ENCODE results near the gene RIMS1. TPM values are rescaled to one million over a fixed set of nuclear protein-coding genes. Genes with fewer than 3 reads are reported as not detected.

The RIMS1 gene
- total RNA-seq, 3 donors from 2014 or later = 0.53 to 2.2 TPM; not detected in 1

- TF ChIP-seq CTCF (IDR thresholded peaks at IDR 0.05) = no peak
- no peak for ATAC-seq
- Histone ChIP-seq H3K4me3 (no peak overlapping the region), H3K9me3 (no peaks in the 10 kb centered on the region), H3K36me3 (ENCODE audit: low read depth) (no peaks in the 10 kb centered on the region), H3K4me1 (ENCODE audit: low read depth) (no peaks in the 10 kb centered on the region)
- DNase-seq = no peak
- intact Hi-C loops (cut with DNase I, micrococcal nuclease) = no loop called here
These were observed 247.0 kb downstream of the RIMS1 start for GRCh38 chr6:72133324-72133723.

GRCh38 chr6:72140795-72141194, 254.4 kb downstream of the RIMS1 start:
- Histone ChIP-seq H3K4me1 (ENCODE audit: low read depth) (no peaks in the 10 kb centered on the region), H3K9me3 (no peaks in the 10 kb centered on the region), H3K36me3 (ENCODE audit: low read depth) (no peaks in the 10 kb centered on the region), H3K4me3 (no peak overlapping the region)
- no peak for DNase-seq
- intact Hi-C loops (cut with DNase I, micrococcal nuclease) = no loop called here
- TF ChIP-seq CTCF (IDR thresholded peaks at IDR 0.05) = no peak
- ATAC-seq = no peak

GRCh38 chr6:72149715-72150114, 263.4 kb downstream of the RIMS1 start:
- no peak for TF ChIP-seq CTCF (IDR thresholded peaks at IDR 0.05)
- intact Hi-C loops (cut with DNase I, micrococcal nuclease) = no loop called here
- Histone ChIP-seq H3K9me3 (peaks cover 7% of the 10 kb centered on the region), H3K4me3 (no peak overlapping the region), H3K4me1 (ENCODE audit: low read depth) (no peaks in the 10 kb centered on the region), H3K36me3 (ENCODE audit: low read depth) (no peaks in the 10 kb centered on the region)
- ATAC-seq (no peak), DNase-seq (no peak)

GRCh38 chr6:72151742-72152141, 265.4 kb downstream of the RIMS1 start:
- no peak for TF ChIP-seq CTCF (IDR thresholded peaks at IDR 0.05)
- intact Hi-C loops (cut with DNase I, micrococcal nuclease) = no loop called here
- Histone ChIP-seq H3K9me3 (peaks cover 7% of the 10 kb centered on the region), H3K36me3 (ENCODE audit: low read depth) (no peaks in the 10 kb centered on the region), H3K4me1 (ENCODE audit: low read depth) (no peaks in the 10 kb centered on the region), H3K4me3 (no peak overlapping the region)
- DNase-seq (no peak), ATAC-seq (no peak)

GRCh38 chr6:72175916-72176315, 289.6 kb downstream of the RIMS1 start:
- Histone ChIP-seq H3K4me1 (ENCODE audit: low read depth) (no peaks in the 10 kb centered on the region), H3K9me3 (no peaks in the 10 kb centered on the region), H3K4me3 (no peak overlapping the region), H3K36me3 (ENCODE audit: low read depth) (no peaks in the 10 kb centered on the region)
- ATAC-seq (no peak), DNase-seq (no peak)
- intact Hi-C loops (cut with DNase I, micrococcal nuclease) = no loop called here
- no peak for TF ChIP-seq CTCF (IDR thresholded peaks at IDR 0.05)
